Caco-2 (cell line): ENCODE data around the gene BCL3. TPM values are rescaled to one million over a fixed set of nuclear protein-coding genes. Genes with fewer than 3 reads are reported as not detected.
"Not testable (repeated sequence)": the region's sequence is repeated elsewhere in the genome, so short reads cannot be mapped to it uniquely, and the experiment has no call there.

ENCODE experiments used
- BruUV-seq: library from RNA; stranded (reverse); fragments of 400-500 nt; replicated peaks from 2 replicates; lab custom pipeline; 2021; lab: Mats Ljungman, UMichigan
- CTCF ChIA-PET: fragments of 300-600 bp; sonication (Branson Sonifier 250); formaldehyde crosslinking; loops from one replicate; lab custom pipeline; 2022; ENCODE audit warnings: antibody characterized with exemption; lab: Charles Lee
- POLR2A ChIA-PET: fragments of 300-600 bp; sonication (Branson Sonifier 250); formaldehyde crosslinking; loops from one replicate; lab custom pipeline; 2022; ENCODE audit warnings: antibody characterized with exemption; lab: Charles Lee
- DNase-seq, 2 experiments: peaks; one replicate each; pipeline versions ENCODE4 v3.0.0 to v3.0.0-alpha.2; 2020 to 2022
- H3K27me3 ChIP-seq: replicated peaks from 2 replicates; pipeline ENCODE4 v1.6.0; 2011; ENCODE audit warnings: low read length; ENCODE audit not compliant: control insufficient read depth, insufficient read depth
- H3K36me3 ChIP-seq: 2 replicates; pipeline ENCODE4 v1.5.1; 2011; ENCODE audit warnings: low read length; ENCODE audit not compliant: control insufficient read depth, insufficient read depth
- H3K4me1 ChIP-seq: fragments of 250-450 bp; sonication (Bioruptor Pico); 2 replicates; pipeline ENCODE4 v1.5.1; 2020; ENCODE audit warnings: mild to moderate bottlenecking
- H3K4me3 ChIP-seq: 2 replicates; pipeline ENCODE4 v1.5.1; 2011; ENCODE audit warnings: low read depth, mild to moderate bottlenecking, control low read depth, low read length
- H3K9me3 ChIP-seq: fragments of 250-450 bp; sonication (Bioruptor Pico); 2 replicates; pipeline ENCODE4 v1.5.1; 2020; ENCODE audit warnings: mild to moderate bottlenecking, moderate library complexity
- H3K27ac Mint-ChIP-seq: one replicate; pipeline ENCODE4 v1.8.0; 2022; ENCODE audit warnings: mixed read lengths; ENCODE audit not compliant: unreplicated experiment
- H3K27me3 Mint-ChIP-seq: one replicate; pipeline ENCODE4 v1.8.0; 2022; ENCODE audit warnings: mixed read lengths; ENCODE audit not compliant: insufficient read depth, unreplicated experiment
- H3K36me3 Mint-ChIP-seq: one replicate; pipeline ENCODE4 v1.8.0; 2022; ENCODE audit warnings: mild to moderate bottlenecking, mixed read lengths; ENCODE audit not compliant: insufficient read depth, unreplicated experiment
- H3K4me1 Mint-ChIP-seq: one replicate; pipeline ENCODE4 v1.8.0; 2022; ENCODE audit warnings: low read depth, mixed read lengths; ENCODE audit not compliant: unreplicated experiment
- H3K4me3 Mint-ChIP-seq: one replicate; pipeline ENCODE4 v1.8.0; 2022; ENCODE audit warnings: mild to moderate bottlenecking, moderate library complexity, mixed read lengths; ENCODE audit not compliant: unreplicated experiment
- H3K9me3 Mint-ChIP-seq: one replicate; pipeline ENCODE4 v1.8.0; 2022; ENCODE audit warnings: mixed read lengths; ENCODE audit not compliant: unreplicated experiment
- intact Hi-C: fragments of 100-400 bp; cut with micrococcal nuclease; formaldehyde crosslinking; loops from one replicate; pipeline ENCODE4 v1.10.0; 2022; ENCODE audit not compliant: unreplicated experiment
- total RNA-seq: library from RNA; stranded (reverse); gene quantifications from 2 replicates; pipeline ENCODE4 v1.2.3, GENCODE V29; 2022
- TF ChIP-seq, protein P1 (sequence below), 2 experiments: fragments of 200-600 bp in 1 of 2; IDR thresholded peaks; 1 replicate in 1 of 2; 2 replicates in 1 of 2; pipeline versions ENCODE4 v1.5.1 to v1.8.0; 2011 to 2022; ENCODE audit warnings: antibody characterized with exemption in 1 of 2, control low read depth in 1 of 2, inconsistent platforms in 1 of 2, low read depth in 1 of 2, low read length in 1 of 2, mild to moderate bottlenecking in 1 of 2, moderate library complexity in 1 of 2; ENCODE audit not compliant: insufficient read depth in 1 of 2, severe bottlenecking in 1 of 2, unreplicated experiment in 1 of 2

BCL3 gene
- total RNA-seq, 1 experiment from 2014 or later = 15.5 TPM

DNA sequence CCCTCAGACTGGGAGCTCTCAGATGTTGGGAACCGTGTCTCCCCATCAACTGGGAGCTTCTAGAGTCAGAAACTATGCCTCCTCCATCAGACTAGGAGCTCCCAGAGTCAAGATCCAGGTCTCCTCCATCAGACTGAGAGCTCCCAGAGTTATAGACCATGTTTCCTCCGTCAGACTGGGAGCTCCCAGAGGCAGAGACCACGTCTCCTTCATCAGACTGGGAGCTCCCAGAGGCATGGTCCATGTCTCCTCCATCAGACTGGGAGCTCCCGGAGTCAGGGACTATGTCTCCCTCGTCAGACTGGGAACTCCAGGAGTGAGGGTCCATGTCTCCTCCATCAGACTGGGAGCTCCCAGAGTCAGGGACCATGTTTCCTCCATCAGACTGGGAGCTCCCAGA lies 39.6 kb upstream of the BCL3 start:
- no peak for DNase-seq
- BruUV-seq = no TSS peak
- Mint-ChIP-seq H3K4me1 (peaks cover 5% of the 10 kb centered on the region), H3K4me3 (no peak overlapping the region), H3K27me3 (no peaks in the 10 kb centered on the region), H3K27ac (no peak overlapping the region), H3K9me3 (no peaks in the 10 kb centered on the region), H3K36me3 (peaks cover 7% of the 10 kb centered on the region)
- CTCF ChIA-PET = no interaction called here
- Histone ChIP-seq H3K4me1 (no peaks in the 10 kb centered on the region), H3K27me3 (no peaks in the 10 kb centered on the region), H3K4me3 (no peak overlapping the region), H3K9me3 (no peaks in the 10 kb centered on the region), H3K36me3 (no peaks in the 10 kb centered on the region)
- intact Hi-C loops = no loop called here
- TF ChIP-seq, protein P1, sequence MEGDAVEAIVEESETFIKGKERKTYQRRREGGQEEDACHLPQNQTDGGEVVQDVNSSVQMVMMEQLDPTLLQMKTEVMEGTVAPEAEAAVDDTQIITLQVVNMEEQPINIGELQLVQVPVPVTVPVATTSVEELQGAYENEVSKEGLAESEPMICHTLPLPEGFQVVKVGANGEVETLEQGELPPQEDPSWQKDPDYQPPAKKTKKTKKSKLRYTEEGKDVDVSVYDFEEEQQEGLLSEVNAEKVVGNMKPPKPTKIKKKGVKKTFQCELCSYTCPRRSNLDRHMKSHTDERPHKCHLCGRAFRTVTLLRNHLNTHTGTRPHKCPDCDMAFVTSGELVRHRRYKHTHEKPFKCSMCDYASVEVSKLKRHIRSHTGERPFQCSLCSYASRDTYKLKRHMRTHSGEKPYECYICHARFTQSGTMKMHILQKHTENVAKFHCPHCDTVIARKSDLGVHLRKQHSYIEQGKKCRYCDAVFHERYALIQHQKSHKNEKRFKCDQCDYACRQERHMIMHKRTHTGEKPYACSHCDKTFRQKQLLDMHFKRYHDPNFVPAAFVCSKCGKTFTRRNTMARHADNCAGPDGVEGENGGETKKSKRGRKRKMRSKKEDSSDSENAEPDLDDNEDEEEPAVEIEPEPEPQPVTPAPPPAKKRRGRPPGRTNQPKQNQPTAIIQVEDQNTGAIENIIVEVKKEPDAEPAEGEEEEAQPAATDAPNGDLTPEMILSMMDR (IDR thresholded peaks at IDR 0.05; ENCODE audit: insufficient read depth in 1 of 2, low read depth in 1 of 2, low read length in 1 of 2, severe bottlenecking in 1 of 2, unreplicated experiment in 1 of 2) = no peak
- POLR2A ChIA-PET = no interaction called here

DNA sequence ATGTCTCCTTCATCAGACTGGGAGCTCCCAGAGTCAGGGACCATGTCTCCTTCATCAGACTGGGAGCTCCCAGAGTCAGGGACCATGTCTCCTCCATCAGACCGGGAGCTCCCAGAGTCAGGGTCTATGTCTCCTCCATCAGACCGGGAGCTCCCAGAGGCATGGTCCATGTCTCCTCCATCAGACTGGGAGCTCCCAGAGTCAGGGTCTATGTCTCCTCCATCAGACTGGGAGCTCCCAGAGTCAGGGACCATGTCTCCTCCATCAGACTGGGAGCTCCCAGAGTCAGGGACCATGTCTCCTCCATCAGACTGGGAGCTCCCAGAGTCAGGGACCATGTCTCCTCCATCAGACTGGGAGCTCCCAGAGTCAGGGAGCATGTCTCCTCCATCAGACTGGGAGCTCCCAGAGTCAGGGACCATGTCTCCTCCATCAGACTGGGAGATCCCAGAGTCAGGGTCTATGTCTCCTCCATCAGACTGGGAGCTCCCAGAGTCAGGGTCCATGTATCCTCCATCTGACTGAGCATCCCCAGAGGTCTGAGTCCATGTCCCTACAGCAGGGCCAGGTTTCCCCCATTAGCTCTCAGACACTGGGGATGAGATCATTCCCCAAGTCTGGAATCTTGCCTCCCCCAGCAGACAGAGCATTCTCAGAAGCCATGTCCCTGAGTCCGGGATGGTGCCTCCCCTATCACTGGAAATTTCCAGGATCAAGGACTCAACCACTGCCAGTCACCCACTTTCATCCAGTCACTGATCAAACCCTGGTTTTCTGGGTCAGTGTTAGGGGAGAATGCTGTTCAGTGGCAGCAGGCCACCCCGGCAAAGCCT lies 38.9 kb upstream of the BCL3 start:
- H3K9me3 Mint-ChIP-seq, H3K4me1 Mint-ChIP-seq, POLR2A ChIA-PET, H3K4me3 ChIP-seq, intact Hi-C loops, H3K27me3 Mint-ChIP-seq, H3K27me3 ChIP-seq, DNase-seq, H3K4me3 Mint-ChIP-seq, H3K4me1 ChIP-seq, H3K36me3 ChIP-seq, CTCF ChIA-PET, BruUV-seq, H3K9me3 ChIP-seq: not testable (repeated sequence)
- Mint-ChIP-seq H3K27ac (peak overlapping the region; percentile 37), H3K36me3 (peaks cover 14% of the 10 kb centered on the region)

DNA sequence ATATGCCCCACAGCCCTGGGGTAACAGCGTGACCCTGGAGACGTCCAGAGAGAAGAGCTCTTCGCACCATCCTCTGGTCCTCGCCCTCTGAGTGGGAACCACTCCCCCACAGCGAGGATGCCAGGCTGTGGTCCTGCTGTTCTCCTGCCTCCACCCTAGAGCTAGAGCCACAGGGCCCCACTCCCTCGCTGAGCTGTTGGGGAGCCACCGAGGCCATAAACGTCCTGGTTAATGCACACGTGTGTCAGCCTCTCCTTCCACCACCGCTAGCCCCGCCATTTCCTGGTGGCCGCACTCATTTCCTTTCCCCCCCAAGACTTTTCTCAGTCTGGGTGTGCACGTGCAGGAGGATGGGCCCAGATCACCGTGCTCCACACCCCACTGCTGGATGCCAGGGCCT lies 38.0 kb upstream of the BCL3 start:
- Histone ChIP-seq H3K4me1 (no peaks in the 10 kb centered on the region), H3K27me3 (no peaks in the 10 kb centered on the region), H3K9me3 (peaks cover 10% of the 10 kb centered on the region), H3K4me3 (no peak overlapping the region), H3K36me3 (no peaks in the 10 kb centered on the region)
- POLR2A ChIA-PET = no interaction called here
- Mint-ChIP-seq H3K27ac (peak overlapping the region; percentile 37), H3K9me3 (peaks cover 9% of the 10 kb centered on the region), H3K36me3 (peaks cover 18% of the 10 kb centered on the region), H3K27me3 (no peaks in the 10 kb centered on the region), H3K4me1 (peaks cover 3% of the 10 kb centered on the region), H3K4me3 (no peak overlapping the region)
- TF ChIP-seq, protein P1 (IDR thresholded peaks at IDR 0.05; ENCODE audit: insufficient read depth in 1 of 2, low read depth in 1 of 2, low read length in 1 of 2, severe bottlenecking in 1 of 2, unreplicated experiment in 1 of 2) = no peak
- no peak for DNase-seq
- CTCF ChIA-PET = interaction anchor here (0.5 kb wide), 1 partner anchor 60 kb away, joined by 3 read pairs; no protein-coding TSS in a partner anchor
- intact Hi-C loops = no loop called here
- BruUV-seq = no TSS peak
